T-helper 2 cell treated with Interferon-gamma antibody and Interleukin-4, amounts not matched to agents 5 μg/mL and 100 μg/mL, for 36 hours (primary cell): ENCODE measurements around the gene FHOD3.
"Not testable (repeated sequence)": the region's sequence is repeated elsewhere in the genome, so short reads cannot be mapped to it uniquely, and the experiment has no call there.

Source experiments
- DNase-seq: peaks from one replicate; pipeline ENCODE4 v3.0.0; 2021; ENCODE audit warnings: low spot score
- H3K27ac Mint-ChIP-seq: one replicate; pipeline ENCODE4 v1.8.0; 2021; ENCODE audit warnings: mild to moderate bottlenecking, mixed read lengths
- H3K27me3 Mint-ChIP-seq: one replicate; pipeline ENCODE4 v1.8.0; 2021; ENCODE audit warnings: low read depth, mixed read lengths
- H3K36me3 Mint-ChIP-seq: one replicate; pipeline ENCODE4 v1.8.0; 2021; ENCODE audit warnings: low read depth, mixed read lengths
- H3K4me1 Mint-ChIP-seq: one replicate; pipeline ENCODE4 v1.8.0; 2021; ENCODE audit warnings: low read depth, mixed read lengths
- H3K4me3 Mint-ChIP-seq: one replicate; pipeline ENCODE4 v1.8.0; 2022; ENCODE audit warnings: mild to moderate bottlenecking, moderate library complexity, mixed read lengths
- H3K9me3 Mint-ChIP-seq: one replicate; pipeline ENCODE4 v1.8.0; 2021; ENCODE audit warnings: mixed read lengths

The FHOD3 gene

DNA sequence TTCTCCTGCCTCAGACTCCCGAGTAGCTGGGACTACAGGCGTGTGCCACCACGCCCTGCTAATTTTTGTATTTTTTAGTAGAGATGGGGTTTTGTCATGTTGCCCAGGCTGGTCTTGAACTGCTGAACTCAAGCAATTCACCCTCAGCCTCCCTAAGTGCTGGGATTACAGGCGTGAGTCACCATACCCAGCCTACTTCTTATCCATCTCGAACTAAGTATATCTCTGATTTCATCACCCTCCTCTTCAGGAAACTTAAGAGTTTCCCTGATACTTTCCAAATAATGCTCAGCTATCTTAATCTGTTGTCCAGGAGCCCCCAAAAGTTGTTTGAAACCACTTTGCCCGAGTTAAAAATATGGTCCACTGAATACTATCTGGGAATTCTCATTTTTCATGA, 59.2 kb downstream of the FHOD3 start:
- not testable (repeated sequence) for H3K4me3 Mint-ChIP-seq, H3K27ac Mint-ChIP-seq, H3K9me3 Mint-ChIP-seq, H3K36me3 Mint-ChIP-seq, H3K27me3 Mint-ChIP-seq, H3K4me1 Mint-ChIP-seq, DNase-seq

DNA sequence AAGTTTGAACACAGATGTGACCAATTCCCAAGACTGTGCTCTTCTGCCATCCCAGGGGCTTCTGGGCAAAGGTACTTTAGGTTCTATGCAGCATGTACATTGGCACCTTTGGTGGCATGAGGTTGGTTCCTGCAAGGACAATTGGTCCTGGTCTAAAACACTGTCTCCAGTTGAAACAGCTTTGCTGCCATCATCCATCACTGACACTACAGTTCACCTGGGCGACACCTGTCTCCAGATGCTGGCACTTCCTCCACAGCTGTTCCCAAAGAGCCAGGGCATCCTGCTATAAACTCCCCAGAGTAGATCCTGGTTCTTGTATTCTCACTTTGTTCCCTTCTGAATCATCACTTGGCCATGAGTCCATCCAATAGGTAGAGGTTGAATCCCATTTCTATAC, 60.6 kb downstream of the FHOD3 start:
- H3K4me3 Mint-ChIP-seq, result no peak overlapping the region
- no peak overlapping the region for H3K27ac Mint-ChIP-seq
- no peaks in the 10 kb centered on the region for H3K36me3 Mint-ChIP-seq
- H3K27me3 Mint-ChIP-seq, result no peaks in the 10 kb centered on the region
- no peaks in the 10 kb centered on the region for H3K4me1 Mint-ChIP-seq
- DNase-seq, result no peak
- H3K9me3 Mint-ChIP-seq, result no peaks in the 10 kb centered on the region

DNA sequence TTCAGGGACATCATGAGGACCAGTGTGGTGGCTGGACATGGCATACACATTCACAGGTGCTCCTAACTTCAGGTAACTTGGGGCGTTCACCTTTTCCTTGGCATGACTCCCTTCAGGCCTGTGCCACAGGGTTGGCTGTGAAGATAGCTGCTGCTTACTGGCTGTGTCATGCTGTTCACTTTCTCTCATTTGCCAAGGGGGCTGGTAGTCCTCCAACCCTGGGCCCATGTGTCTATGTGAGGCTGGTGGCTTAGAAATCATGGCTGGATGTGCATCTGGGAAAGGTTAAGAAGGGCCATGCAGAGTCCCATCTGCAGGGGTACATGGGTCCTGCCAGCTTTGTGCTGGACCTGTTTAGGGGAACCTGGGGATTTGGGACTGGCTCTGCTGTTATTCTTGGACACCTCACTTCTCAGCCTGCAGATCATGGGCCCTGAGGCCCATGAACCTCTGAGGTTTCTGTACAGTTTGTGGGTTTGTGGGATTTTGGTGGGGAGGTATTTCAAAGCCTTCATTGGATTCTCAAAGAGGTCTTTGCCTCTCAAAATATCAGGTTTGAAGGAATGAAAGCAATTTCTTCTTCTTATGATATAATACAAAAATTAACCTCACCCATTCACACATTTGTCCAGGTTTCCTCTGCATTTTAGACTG, 62.9 kb downstream of the FHOD3 start:
- Mint-ChIP-seq H3K9me3 (no peaks in the 10 kb centered on the region), H3K27ac (no peak overlapping the region), H3K27me3 (no peaks in the 10 kb centered on the region), H3K36me3 (no peaks in the 10 kb centered on the region), H3K4me3 (no peak overlapping the region), H3K4me1 (no peaks in the 10 kb centered on the region)
- DNase-seq, result no peak

DNA sequence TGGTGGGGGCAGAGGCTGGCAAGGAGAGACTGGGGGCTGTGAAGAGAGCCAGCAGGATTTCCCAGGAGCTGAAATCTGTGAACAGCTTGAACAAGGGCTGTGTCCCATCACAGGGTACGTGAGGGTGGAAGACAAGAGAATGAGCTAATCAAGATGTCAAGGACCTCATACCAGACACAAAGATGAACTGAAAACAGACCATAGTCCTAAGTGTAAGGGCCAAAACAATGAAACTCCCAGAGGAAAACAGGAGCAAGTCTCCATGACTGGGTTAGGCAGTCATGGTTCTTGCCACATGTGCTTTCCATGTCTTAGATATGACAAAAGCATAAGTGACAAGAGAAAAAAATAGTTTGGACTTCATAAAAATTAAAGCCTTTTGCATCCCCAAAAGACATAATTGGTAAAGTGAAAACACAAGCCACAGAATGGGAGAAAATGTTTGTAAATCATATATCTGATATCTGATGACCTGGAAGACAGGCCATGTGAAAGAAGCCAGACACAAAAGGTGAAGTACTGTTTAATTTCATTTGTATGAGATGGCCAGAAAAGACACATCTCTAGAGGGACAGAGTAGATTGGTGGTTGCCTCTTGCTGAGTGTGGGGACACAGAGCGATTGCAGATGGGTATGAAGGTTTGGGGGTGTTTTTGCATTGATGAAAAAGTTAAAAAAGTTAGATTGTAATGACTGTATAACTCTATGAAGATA, 67.6 kb downstream of the FHOD3 start:
- DNase-seq, result no peak
- Mint-ChIP-seq H3K27me3 (no peaks in the 10 kb centered on the region), H3K9me3 (no peaks in the 10 kb centered on the region), H3K27ac (no peak overlapping the region), H3K36me3 (no peaks in the 10 kb centered on the region), H3K4me3 (no peak overlapping the region), H3K4me1 (no peaks in the 10 kb centered on the region)

DNA sequence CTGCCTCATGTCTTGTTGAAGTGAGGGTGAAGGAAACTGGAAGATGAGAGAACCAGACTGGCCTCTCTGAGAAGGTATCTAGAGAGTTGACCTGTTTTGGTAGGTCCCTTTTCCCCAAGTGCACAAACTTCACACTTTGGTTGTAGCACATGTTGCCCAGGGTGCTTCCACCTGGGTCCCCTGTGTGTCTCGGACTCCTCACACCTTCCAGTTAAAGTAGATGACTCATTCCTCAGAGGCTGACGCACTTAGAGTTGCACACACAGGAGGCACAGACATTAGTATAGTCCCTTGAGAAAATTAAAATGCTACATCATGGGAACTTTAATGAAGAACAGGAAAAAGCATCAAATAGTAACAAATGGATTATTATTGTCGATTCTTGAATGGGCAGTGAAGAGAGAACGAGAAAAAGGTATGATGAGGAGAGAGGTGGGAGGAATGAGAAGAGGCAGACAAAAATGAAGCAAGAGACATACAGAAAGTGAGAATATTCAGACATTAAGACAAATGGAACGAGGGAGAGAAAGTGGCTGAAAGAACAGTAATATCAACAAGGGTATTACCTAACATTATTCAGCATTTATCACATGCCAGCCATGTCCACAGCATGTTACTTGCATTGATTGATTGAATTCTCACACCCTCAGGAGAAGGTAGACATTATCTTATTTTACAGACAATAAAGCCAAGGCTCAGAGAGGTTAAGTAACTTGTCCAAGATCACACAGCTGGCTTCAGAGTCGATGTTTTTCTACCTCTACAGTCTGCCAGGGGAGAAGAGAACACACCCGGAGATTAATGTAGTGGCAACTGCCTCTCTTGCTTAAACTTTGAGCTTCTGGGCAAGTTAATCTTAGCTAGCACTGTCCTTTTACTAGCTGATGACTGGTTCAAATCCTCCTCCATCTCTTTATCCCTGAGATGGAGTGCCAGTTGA, 68.6 kb downstream of the FHOD3 start:
- Mint-ChIP-seq H3K27ac (no peak overlapping the region), H3K36me3 (no peaks in the 10 kb centered on the region), H3K4me3 (no peak overlapping the region), H3K27me3 (no peaks in the 10 kb centered on the region), H3K9me3 (no peaks in the 10 kb centered on the region), H3K4me1 (no peaks in the 10 kb centered on the region)
- no peak for DNase-seq

DNA sequence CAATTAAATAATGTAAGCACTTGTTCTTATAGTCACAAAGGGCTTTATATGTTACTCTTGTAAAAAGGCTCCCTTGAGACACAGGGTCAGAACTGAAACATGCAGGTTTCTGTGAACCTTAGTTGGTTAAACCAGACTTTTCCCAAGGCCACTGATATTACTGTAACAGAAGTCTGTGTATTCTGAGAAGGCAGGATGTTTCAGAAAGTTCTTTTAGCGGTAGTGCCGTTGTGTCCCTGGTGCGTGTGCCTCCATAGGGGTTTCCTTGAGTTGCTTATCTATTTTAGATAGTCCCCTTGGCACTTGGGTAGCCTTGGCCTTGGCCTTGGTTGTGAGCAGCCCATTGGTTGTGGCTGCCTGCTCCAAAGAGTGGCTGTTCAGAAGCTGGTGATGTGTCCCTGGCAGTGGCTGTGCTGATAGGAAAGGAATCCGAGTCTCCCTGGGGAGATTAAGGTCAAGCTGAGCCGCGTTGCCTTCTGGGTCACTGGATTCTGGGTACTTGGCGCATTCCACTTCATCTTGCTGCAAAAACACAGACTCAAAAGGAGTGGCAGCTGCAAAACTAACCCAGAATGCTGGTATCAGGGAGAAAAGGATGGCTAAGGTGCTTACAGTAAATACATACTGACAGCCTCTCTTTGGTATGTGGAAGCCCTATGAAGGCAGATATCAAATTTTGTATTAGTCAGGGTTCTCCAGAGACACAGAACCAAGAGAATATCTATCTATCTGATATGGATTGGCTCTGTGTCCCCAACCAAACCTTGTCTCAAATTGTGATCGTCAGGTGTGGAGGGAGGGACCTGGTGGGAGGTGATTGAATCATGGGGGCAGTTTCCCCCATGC, 69.7 kb downstream of the FHOD3 start:
- Mint-ChIP-seq H3K27ac (no peak overlapping the region), H3K36me3 (no peaks in the 10 kb centered on the region), H3K9me3 (no peaks in the 10 kb centered on the region), H3K4me3 (no peak overlapping the region), H3K4me1 (no peaks in the 10 kb centered on the region), H3K27me3 (no peaks in the 10 kb centered on the region)
- no peak for DNase-seq

DNA sequence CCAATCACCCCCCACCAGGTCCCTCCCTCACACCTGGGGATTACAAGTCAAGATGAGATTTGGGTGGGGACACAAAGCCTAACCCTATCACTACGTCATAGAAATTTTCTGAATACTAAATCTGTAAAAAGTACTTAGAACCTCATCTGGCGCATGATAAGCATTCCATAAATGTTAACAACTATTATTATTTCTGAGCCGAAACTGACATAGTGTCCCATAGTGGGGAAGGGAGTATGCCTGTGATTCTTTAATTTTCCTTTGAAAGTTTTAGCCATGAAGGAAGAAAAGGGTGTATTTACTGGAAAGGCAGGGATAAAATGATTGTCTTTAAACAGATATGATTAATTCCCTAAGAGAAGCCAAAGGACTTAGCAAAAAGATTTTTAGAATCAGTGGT, 71.4 kb downstream of the FHOD3 start:
- no peak overlapping the region for H3K4me3 Mint-ChIP-seq
- no peaks in the 10 kb centered on the region for H3K36me3 Mint-ChIP-seq
- H3K4me1 Mint-ChIP-seq, result no peaks in the 10 kb centered on the region
- no peak for DNase-seq
- H3K27me3 Mint-ChIP-seq, result peaks cover 15% of the 10 kb centered on the region
- H3K27ac Mint-ChIP-seq, result no peak overlapping the region
- no peaks in the 10 kb centered on the region for H3K9me3 Mint-ChIP-seq

DNA sequence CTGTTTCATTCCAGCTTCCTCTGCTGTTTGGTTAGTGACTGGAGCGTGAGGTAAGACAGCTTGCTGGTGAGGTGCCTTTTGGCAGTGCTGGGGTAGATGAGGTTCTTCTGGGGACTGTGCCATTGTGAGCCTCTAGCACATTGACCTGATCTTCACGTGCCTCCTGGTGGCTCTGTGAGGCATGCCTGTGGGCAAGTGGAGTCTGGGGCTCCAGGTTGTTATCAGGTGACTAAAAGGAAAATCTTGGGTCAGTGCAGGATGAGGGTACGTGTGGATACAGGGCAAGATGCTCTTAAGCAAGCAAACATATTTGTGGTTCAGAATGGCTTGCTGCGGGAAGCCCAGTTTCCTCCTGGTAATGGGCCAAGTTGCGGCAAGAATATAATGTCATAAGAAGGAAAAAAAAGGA, 75.4 kb downstream of the FHOD3 start:
- no peak overlapping the region for H3K27ac Mint-ChIP-seq
- no peaks in the 10 kb centered on the region for H3K36me3 Mint-ChIP-seq
- no peaks in the 10 kb centered on the region for H3K9me3 Mint-ChIP-seq
- DNase-seq, result no peak
- peaks cover 16% of the 10 kb centered on the region for H3K27me3 Mint-ChIP-seq
- no peaks in the 10 kb centered on the region for H3K4me1 Mint-ChIP-seq
- no peak overlapping the region for H3K4me3 Mint-ChIP-seq

DNA sequence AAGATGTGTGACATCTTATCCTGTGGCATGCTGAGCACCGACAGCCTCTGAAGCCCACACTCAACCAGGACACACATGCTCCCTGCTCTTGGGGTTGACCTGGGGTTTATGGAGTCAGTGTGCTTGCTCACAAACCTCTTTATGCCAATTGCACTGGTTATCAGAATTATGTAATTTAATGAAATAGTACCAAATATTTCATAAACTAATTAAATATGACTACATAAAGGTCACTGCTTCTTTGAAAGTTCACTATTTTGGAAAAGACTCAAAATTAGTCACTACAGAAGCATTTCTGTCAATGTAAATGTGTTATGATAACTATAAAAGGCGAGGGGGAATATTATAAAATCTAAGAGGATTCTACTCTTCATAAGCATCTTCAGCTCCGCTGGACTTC, 76.7 kb downstream of the FHOD3 start:
- DNase-seq, result no peak
- H3K36me3 Mint-ChIP-seq, result no peaks in the 10 kb centered on the region
- peaks cover 16% of the 10 kb centered on the region for H3K27me3 Mint-ChIP-seq
- no peak overlapping the region for H3K4me3 Mint-ChIP-seq
- H3K9me3 Mint-ChIP-seq, result no peaks in the 10 kb centered on the region
- no peaks in the 10 kb centered on the region for H3K4me1 Mint-ChIP-seq
- H3K27ac Mint-ChIP-seq, result no peak overlapping the region

DNA sequence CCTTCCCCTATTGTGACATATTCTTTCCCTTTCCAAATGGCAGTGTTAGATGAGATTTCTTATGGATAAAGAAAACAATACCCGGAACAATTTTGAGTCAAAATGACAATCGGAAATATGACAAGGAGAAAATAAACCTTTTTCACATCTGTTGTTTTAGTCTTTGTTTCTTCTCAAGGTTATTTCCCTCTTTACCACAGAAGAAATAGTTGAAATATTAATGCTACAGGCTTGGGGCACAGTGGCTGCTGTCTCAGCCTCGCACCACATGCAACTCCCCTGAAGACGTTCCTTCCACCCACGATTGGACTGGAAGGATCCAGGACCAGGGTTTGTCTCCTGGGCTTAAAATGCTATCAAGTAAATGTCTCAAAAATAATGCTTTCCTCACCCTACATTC, 77.6 kb downstream of the FHOD3 start:
- Mint-ChIP-seq H3K4me3 (no peak overlapping the region), H3K36me3 (no peaks in the 10 kb centered on the region), H3K9me3 (no peaks in the 10 kb centered on the region), H3K4me1 (no peaks in the 10 kb centered on the region), H3K27ac (no peak overlapping the region), H3K27me3 (peaks cover 16% of the 10 kb centered on the region)
- DNase-seq, result no peak

DNA sequence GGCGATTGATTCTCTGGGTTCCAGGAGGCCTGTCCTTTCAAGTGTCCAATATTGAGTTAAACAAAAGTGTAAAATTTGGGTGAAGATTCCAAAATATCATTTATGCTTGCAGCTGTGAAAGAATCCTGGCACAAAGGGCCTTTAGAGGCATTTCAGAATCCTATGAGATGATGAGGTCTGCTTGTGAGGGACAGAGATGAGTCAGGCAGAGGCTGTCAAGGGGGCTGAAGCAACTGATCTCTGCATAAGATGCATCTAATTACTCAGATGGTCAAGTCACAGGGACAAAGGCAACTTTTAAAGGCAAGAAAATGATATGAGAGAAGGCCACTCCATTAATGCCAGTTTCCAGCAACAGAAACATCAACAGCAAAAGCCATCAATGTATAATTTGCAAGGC, 78.8 kb downstream of the FHOD3 start:
- Mint-ChIP-seq H3K27me3 (peaks cover 16% of the 10 kb centered on the region), H3K4me1 (no peaks in the 10 kb centered on the region), H3K27ac (no peak overlapping the region), H3K36me3 (no peaks in the 10 kb centered on the region), H3K4me3 (no peak overlapping the region), H3K9me3 (no peaks in the 10 kb centered on the region)
- no peak for DNase-seq

DNA sequence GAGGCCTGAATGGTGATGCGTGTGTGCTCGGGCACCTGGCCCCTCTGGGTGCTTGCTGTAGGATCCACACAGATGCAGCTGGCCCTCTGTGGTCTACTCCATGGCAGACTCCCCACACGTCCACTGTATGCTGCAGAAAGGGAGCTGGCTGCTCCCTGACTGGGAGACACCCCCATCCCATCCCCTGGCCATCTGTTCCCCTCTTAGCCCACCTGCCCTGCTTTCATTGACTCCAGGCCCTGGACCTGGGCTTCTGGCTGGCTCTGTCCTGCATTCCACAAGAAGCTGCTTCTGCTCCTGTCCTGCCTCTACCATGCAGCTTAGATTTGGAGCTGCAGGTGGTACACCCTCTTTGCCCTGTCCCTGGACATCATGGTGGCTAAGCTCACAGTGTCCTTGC, 80.1 kb downstream of the FHOD3 start:
- Mint-ChIP-seq H3K27ac (no peak overlapping the region), H3K36me3 (no peaks in the 10 kb centered on the region), H3K4me3 (no peak overlapping the region), H3K4me1 (no peaks in the 10 kb centered on the region), H3K27me3 (peaks cover 14% of the 10 kb centered on the region), H3K9me3 (no peaks in the 10 kb centered on the region)
- DNase-seq, result no peak

DNA sequence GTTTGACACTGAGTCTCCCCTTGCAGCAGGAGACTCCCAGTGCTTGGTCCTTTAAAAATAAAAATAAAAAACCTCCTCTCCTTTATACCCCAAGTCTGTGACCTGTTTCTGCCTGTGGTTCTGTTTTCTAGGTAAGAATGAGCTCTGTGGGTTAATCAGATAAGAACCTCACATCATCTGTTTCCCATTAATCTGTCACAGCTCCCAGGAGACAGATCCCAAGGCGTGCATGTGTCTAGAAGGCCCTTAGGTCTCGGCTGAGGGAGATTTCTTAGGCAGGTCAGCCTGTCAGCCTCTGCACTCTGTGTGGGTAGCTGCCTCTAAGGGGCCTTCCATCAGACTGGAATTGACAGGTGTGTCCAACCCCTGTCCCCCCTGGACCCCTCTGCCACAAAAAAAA, 80.7 kb downstream of the FHOD3 start:
- no peak overlapping the region for H3K4me3 Mint-ChIP-seq
- peaks cover 8% of the 10 kb centered on the region for H3K27me3 Mint-ChIP-seq
- DNase-seq, result no peak
- H3K36me3 Mint-ChIP-seq, result no peaks in the 10 kb centered on the region
- H3K9me3 Mint-ChIP-seq, result no peaks in the 10 kb centered on the region
- H3K4me1 Mint-ChIP-seq, result no peaks in the 10 kb centered on the region
- no peak overlapping the region for H3K27ac Mint-ChIP-seq
